ENCODE data around the gene TMTC1. TPM values are rescaled to one million over a fixed set of nuclear protein-coding genes. Genes with fewer than 3 reads are reported as not detected.

Gene TMTC1
- total RNA-seq, 2 experiments from 2014 or later: not detected

DNA sequence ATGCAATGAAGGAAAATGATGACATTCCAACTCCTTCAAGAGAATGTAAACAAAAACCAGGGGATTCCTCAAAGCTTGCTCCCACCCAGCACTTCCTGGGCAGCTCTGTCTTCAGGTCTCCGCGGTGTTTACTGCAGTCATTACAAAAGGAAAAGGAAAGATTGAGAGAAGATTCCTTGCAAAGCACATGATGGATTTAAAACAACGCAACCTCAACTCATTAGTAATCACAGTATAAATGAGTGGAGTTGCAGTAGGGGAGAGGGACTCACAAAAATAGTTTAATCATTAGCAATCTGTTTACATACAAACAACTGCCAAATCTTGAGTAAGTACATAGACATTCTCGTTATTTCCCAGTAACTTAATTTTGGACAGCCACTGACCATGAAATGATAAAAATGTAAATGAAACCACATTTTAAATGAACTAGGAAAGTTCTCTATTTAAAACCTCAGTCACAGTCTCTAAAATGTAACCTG lies 236.6 kb downstream of the TMTC1 start:
- no peak for ATAC-seq
- intact Hi-C loops (cut with micrococcal nuclease): no loop called here

GRCh38 chr12:29546000-29546399 lies 237.7 kb downstream of the TMTC1 start:
- no peak for TF ChIP-seq CTCF (IDR thresholded peaks at IDR 0.05)
- H3K4me3 Mint-ChIP-seq: no peak overlapping the region
- ChIA-PET CTCF (interaction anchor here (0.8 kb wide), 1 partner anchor 26 kb away, joined by 3 read pairs; no protein-coding TSS in a partner anchor), POLR2A (interaction anchor here (1.0 kb wide), 1 partner anchor 8 kb away, joined by 3 read pairs; no protein-coding TSS in a partner anchor)
- intact Hi-C loops (cut with micrococcal nuclease): no loop called here
- DNase-seq (no peak), ATAC-seq (no peak)
- H3K27me3 Mint-ChIP-seq: peaks cover 7% of the 10 kb centered on the region
- no peaks in the 10 kb centered on the region for H3K36me3 Mint-ChIP-seq (ENCODE audit: low read depth)
- no peak overlapping the region for H3K27ac Mint-ChIP-seq
- no peaks in the 10 kb centered on the region for H3K9me3 Mint-ChIP-seq
- no peaks in the 10 kb centered on the region for H3K4me1 Mint-ChIP-seq (ENCODE audit: low read depth)

More for the DNA sequence above, 236.6 kb downstream of the TMTC1 start:
- DNase-seq: no peak
- H3K27ac Mint-ChIP-seq: no peak overlapping the region
- peaks cover 7% of the 10 kb centered on the region for H3K27me3 Mint-ChIP-seq
- H3K4me1 Mint-ChIP-seq (ENCODE audit: low read depth): no peaks in the 10 kb centered on the region
- H3K9me3 Mint-ChIP-seq: no peaks in the 10 kb centered on the region
- POLR2A ChIA-PET: interaction anchor here (1.0 kb wide), 1 partner anchor 9 kb away, joined by 3 read pairs; no protein-coding TSS in a partner anchor
- no peaks in the 10 kb centered on the region for H3K36me3 Mint-ChIP-seq (ENCODE audit: low read depth)
- CTCF ChIA-PET: interaction anchor here (1.4 kb wide), 1 partner anchor 1261 kb away, joined by 3 read pairs; no protein-coding TSS in a partner anchor
- TF ChIP-seq CTCF (IDR thresholded peaks at IDR 0.05): no peak
- no peak overlapping the region for H3K4me3 Mint-ChIP-seq

DNA sequence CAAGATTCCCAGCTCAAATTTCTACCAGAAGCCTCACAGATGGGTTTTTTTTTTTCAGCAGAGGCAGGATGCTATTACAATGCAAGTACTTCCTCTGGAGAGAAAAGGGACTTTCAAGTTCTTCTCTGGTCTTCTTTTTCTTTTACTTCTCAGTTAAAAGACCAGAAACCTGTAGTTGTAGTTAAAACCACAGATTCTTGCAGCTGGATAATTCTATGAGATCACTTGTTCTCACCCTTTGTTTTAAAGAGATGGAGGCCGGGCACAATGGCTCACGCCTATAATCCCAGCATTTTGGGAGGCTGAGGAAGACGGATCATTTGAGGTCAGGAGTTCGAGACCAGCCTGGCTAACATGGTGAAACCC lies 238.7 kb downstream of the TMTC1 start:
- POLR2A ChIA-PET: no interaction called here
- no peak for DNase-seq
- Mint-ChIP-seq H3K36me3 (ENCODE audit: low read depth) (no peaks in the 10 kb centered on the region), H3K4me1 (ENCODE audit: low read depth) (no peaks in the 10 kb centered on the region), H3K27me3 (peaks cover 7% of the 10 kb centered on the region), H3K4me3 (no peak overlapping the region), H3K27ac (no peak overlapping the region), H3K9me3 (no peaks in the 10 kb centered on the region)
- no peak for ATAC-seq
- TF ChIP-seq CTCF (IDR thresholded peaks at IDR 0.05): no peak
- CTCF ChIA-PET: interaction anchor here (0.8 kb wide), 1 partner anchor 15 kb away, joined by 3 read pairs; no protein-coding TSS in a partner anchor
- intact Hi-C loops (cut with micrococcal nuclease): no loop called here

- ATAC-seq: no peak
- H3K4me1 Mint-ChIP-seq (ENCODE audit: low read depth): no peaks in the 10 kb centered on the region
- TF ChIP-seq CTCF (IDR thresholded peaks at IDR 0.05): no peak
- ChIA-PET CTCF (interaction anchor here (0.8 to 1.2 kb wide), 2 partner anchors 7 to 14 kb away, joined by 3 read pairs; no protein-coding TSS in a partner anchor), POLR2A (no interaction called here)
- intact Hi-C loops (cut with micrococcal nuclease): no loop called here
- no peak for DNase-seq
- peaks cover 7% of the 10 kb centered on the region for H3K27me3 Mint-ChIP-seq
- no peak overlapping the region for H3K4me3 Mint-ChIP-seq
- H3K9me3 Mint-ChIP-seq: no peaks in the 10 kb centered on the region
- no peak overlapping the region for H3K27ac Mint-ChIP-seq
- H3K36me3 Mint-ChIP-seq (ENCODE audit: low read depth): no peaks in the 10 kb centered on the region
Measured at GRCh38 chr12:29544428-29545101, 239.2 kb downstream of the TMTC1 start.

DNA sequence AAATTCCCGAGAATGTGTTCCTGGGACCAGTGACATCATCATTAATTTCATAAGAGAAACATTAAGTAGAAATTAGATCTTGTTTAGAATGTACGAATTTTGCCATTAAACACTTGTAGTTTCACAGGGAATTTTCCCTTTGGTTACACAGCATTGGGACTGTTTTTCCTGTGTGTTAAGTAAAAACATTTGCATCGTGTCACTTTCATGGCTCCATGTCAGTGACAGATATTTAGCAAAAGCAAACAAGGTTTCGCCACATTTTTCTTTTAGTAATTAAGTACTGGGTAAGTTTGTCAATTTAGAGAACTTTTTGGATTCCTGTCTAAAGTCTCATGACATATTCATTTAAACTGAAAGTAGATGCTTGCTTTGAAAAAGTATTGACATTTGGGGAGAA lies 240.7 kb downstream of the TMTC1 start:
- DNase-seq (no peak), ATAC-seq (no peak)
- POLR2A ChIA-PET: no interaction called here
- H3K4me3 Mint-ChIP-seq: no peak overlapping the region
- H3K36me3 Mint-ChIP-seq (ENCODE audit: low read depth): no peaks in the 10 kb centered on the region
- no peak for TF ChIP-seq CTCF (IDR thresholded peaks at IDR 0.05)
- peaks cover 8% of the 10 kb centered on the region for H3K27me3 Mint-ChIP-seq
- H3K9me3 Mint-ChIP-seq: no peaks in the 10 kb centered on the region
- intact Hi-C loops (cut with micrococcal nuclease): no loop called here
- H3K27ac Mint-ChIP-seq: no peak overlapping the region
- CTCF ChIA-PET: interaction anchor here (1.2 to 1.9 kb wide), 2 partner anchors 9 to 10 kb away, joined by 3 to 5 read pairs; no protein-coding TSS in a partner anchor
- H3K4me1 Mint-ChIP-seq (ENCODE audit: low read depth): no peaks in the 10 kb centered on the region
